ENCODE results near the gene CD200R1.

CD200R1 gene

DNA sequence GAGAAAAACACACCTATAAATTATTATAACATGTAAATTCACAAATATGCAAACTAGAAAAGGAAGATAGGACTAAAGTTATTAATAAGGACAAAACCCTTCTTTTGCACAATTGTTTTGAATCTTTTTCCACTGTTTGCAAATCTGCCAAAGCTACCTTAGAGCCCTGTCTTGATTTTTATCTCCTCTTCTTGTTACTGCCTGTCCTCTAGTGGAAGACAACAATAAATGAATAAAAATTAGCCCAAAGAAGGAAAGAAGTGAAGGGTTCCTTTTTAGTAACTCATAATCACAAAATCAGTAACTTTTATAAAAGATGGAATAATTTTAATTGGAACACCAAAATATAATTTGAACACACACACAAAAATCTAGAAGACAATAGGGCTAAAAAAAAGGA lies 2.7 kb downstream of the CD200R1 start:
- TF ChIP-seq TAF1 (IDR thresholded peaks at IDR 0.05; ENCODE audit: borderline replicate concordance, insufficient read depth, low read length) = no peak
- TF ChIP-seq FOXP2 (optimal IDR thresholded peaks at IDR 0.05; ENCODE audit: borderline replicate concordance, extremely low read depth, extremely low read length, insufficient read depth) = no peak
- TF ChIP-seq, protein P1, sequence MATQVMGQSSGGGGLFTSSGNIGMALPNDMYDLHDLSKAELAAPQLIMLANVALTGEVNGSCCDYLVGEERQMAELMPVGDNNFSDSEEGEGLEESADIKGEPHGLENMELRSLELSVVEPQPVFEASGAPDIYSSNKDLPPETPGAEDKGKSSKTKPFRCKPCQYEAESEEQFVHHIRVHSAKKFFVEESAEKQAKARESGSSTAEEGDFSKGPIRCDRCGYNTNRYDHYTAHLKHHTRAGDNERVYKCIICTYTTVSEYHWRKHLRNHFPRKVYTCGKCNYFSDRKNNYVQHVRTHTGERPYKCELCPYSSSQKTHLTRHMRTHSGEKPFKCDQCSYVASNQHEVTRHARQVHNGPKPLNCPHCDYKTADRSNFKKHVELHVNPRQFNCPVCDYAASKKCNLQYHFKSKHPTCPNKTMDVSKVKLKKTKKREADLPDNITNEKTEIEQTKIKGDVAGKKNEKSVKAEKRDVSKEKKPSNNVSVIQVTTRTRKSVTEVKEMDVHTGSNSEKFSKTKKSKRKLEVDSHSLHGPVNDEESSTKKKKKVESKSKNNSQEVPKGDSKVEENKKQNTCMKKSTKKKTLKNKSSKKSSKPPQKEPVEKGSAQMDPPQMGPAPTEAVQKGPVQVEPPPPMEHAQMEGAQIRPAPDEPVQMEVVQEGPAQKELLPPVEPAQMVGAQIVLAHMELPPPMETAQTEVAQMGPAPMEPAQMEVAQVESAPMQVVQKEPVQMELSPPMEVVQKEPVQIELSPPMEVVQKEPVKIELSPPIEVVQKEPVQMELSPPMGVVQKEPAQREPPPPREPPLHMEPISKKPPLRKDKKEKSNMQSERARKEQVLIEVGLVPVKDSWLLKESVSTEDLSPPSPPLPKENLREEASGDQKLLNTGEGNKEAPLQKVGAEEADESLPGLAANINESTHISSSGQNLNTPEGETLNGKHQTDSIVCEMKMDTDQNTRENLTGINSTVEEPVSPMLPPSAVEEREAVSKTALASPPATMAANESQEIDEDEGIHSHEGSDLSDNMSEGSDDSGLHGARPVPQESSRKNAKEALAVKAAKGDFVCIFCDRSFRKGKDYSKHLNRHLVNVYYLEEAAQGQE (IDR thresholded peaks at IDR 0.05; ENCODE audit: insufficient read depth in 1 of 2, low read depth in 2 of 2, low read length in 2 of 2) = no peak
- no peak for TF ChIP-seq POLR2AphosphoS5 (IDR thresholded peaks at IDR 0.05; ENCODE audit: low read depth, low read length)
- TF ChIP-seq SIN3A (IDR thresholded peaks at IDR 0.05; ENCODE audit: borderline replicate concordance, insufficient read depth, low read length) = no peak

DNA sequence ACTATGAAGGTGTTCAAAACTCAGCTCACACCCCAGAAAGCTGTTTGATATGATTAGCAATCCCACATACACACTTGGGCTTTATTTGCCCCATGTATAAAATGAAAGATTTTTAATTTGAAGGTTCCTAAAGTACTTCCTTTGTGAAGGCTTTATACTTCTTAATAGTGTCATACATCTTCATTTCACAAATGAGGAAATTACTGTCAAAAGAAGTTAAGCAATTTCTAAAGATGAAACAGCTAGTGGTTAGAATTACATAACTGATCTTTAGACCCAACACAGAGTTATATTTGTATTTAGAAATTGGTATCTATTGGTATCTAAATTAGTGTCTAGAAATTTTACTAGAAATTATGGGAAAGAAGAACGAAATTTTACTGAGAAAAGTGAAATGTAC lies 7.1 kb downstream of the CD200R1 start:
- TF ChIP-seq FOXP2 (optimal IDR thresholded peaks at IDR 0.05; ENCODE audit: borderline replicate concordance, extremely low read depth, extremely low read length, insufficient read depth) = no peak
- no peak for TF ChIP-seq POLR2AphosphoS5 (IDR thresholded peaks at IDR 0.05; ENCODE audit: low read depth, low read length)
- TF ChIP-seq, protein P1 (IDR thresholded peaks at IDR 0.05; ENCODE audit: insufficient read depth in 1 of 2, low read depth in 2 of 2, low read length in 2 of 2) = no peak
- TF ChIP-seq TAF1 (IDR thresholded peaks at IDR 0.05; ENCODE audit: borderline replicate concordance, insufficient read depth, low read length) = no peak
- no peak for TF ChIP-seq SIN3A (IDR thresholded peaks at IDR 0.05; ENCODE audit: borderline replicate concordance, insufficient read depth, low read length)

DNA sequence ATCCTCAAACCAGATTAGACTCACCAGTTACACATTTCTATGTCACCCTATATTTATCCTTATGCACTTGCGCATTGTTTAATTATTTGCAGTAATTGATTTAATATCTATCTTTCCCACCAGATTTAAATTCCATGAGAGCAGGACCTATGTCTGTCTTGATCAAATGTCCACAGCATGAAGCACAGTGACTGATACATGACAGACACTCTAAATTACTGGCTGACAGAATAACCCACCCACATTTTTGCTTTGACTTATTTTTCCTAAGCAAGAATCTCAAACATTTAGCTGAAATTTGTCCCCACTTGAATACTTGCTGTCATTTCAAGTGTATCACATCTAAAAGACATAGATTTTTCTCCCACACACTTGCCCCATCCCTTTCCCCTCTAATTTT lies 7.5 kb downstream of the CD200R1 start:
- no peak for TF ChIP-seq FOXP2 (optimal IDR thresholded peaks at IDR 0.05; ENCODE audit: borderline replicate concordance, extremely low read depth, extremely low read length, insufficient read depth)
- no peak for TF ChIP-seq TAF1 (IDR thresholded peaks at IDR 0.05; ENCODE audit: borderline replicate concordance, insufficient read depth, low read length)
- no peak for TF ChIP-seq POLR2AphosphoS5 (IDR thresholded peaks at IDR 0.05; ENCODE audit: low read depth, low read length)
- TF ChIP-seq, protein P1 (IDR thresholded peaks at IDR 0.05; ENCODE audit: insufficient read depth in 1 of 2, low read depth in 2 of 2, low read length in 2 of 2) = no peak
- TF ChIP-seq SIN3A (IDR thresholded peaks at IDR 0.05; ENCODE audit: borderline replicate concordance, insufficient read depth, low read length) = no peak

DNA sequence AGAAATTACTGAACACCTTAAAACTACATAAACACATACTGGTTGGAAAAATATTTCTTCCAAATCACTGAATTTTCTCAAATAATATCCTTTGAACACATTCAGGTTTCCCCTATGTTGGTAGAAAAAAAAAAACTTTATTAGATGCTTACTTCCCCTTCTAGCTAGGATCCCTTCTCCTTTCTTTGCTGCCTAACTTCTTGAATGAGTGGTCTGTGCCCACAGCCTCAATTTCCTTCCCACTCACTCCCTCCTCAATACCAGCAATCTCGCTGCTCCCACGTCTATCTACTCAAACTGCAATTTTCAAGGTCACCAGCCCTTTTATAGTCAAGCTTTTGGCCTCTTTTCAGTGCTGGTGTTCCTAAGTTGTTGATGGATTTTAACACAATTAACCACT lies 8.3 kb downstream of the CD200R1 start:
- TF ChIP-seq, protein P1 (IDR thresholded peaks at IDR 0.05; ENCODE audit: insufficient read depth in 1 of 2, low read depth in 2 of 2, low read length in 2 of 2) = no peak
- no peak for TF ChIP-seq SIN3A (IDR thresholded peaks at IDR 0.05; ENCODE audit: borderline replicate concordance, insufficient read depth, low read length)
- no peak for TF ChIP-seq TAF1 (IDR thresholded peaks at IDR 0.05; ENCODE audit: borderline replicate concordance, insufficient read depth, low read length)
- TF ChIP-seq POLR2AphosphoS5 (IDR thresholded peaks at IDR 0.05; ENCODE audit: low read depth, low read length) = no peak
- no peak for TF ChIP-seq FOXP2 (optimal IDR thresholded peaks at IDR 0.05; ENCODE audit: borderline replicate concordance, extremely low read depth, extremely low read length, insufficient read depth)

DNA sequence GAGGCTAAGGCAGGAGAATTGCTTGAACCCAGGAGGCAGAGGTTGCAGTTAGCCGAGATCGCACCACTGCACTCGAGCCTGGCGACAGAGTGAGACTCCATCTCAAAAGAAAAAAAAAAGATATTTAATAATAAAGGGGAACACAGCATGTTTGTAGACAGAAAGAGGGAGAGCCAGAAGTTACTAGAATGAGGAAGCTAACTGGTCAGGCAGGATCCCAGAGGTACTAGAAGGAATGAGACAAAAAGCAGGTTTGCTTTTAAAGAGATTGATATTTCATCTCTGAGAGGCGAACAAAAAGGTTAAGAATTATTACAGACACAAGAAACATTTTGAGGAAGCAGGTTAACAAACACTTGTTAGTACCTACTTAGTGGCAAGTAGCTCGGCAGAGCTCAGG lies 9.2 kb downstream of the CD200R1 start:
- TF ChIP-seq FOXP2 (optimal IDR thresholded peaks at IDR 0.05; ENCODE audit: borderline replicate concordance, extremely low read depth, extremely low read length, insufficient read depth) = no peak
- no peak for TF ChIP-seq POLR2AphosphoS5 (IDR thresholded peaks at IDR 0.05; ENCODE audit: low read depth, low read length)
- TF ChIP-seq TAF1 (IDR thresholded peaks at IDR 0.05; ENCODE audit: borderline replicate concordance, insufficient read depth, low read length) = no peak

All from PFSK-1 (cell line).